Endometrial microvascular endothelial cells (primary cell): ENCODE results near the gene BRD8. TPM values are rescaled to one million over a fixed set of nuclear protein-coding genes. Genes with fewer than 3 reads are reported as not detected.
"Not testable (repeated sequence)": the region's sequence is repeated elsewhere in the genome, so short reads cannot be mapped to it uniquely, and the experiment has no call there.

ENCODE experiments used
- in situ Hi-C: cut with HindIII; loops from 2 replicates; pipeline ENCODE4 v1.10.0; 2017; ENCODE audit warnings: low sequenced_read_pairs, low pct_unique_long_range_greater_than_20kb; ENCODE audit errors: inconsistent ontology term
- total RNA-seq: library from RNA; depleted of rRNA; stranded (reverse); fragments of >200 nt; gene quantifications from one replicate; pipeline ENCODE4 v1.2.3, GENCODE V29; 2015; ENCODE audit errors: inconsistent ontology term

BRD8 gene, protein sequence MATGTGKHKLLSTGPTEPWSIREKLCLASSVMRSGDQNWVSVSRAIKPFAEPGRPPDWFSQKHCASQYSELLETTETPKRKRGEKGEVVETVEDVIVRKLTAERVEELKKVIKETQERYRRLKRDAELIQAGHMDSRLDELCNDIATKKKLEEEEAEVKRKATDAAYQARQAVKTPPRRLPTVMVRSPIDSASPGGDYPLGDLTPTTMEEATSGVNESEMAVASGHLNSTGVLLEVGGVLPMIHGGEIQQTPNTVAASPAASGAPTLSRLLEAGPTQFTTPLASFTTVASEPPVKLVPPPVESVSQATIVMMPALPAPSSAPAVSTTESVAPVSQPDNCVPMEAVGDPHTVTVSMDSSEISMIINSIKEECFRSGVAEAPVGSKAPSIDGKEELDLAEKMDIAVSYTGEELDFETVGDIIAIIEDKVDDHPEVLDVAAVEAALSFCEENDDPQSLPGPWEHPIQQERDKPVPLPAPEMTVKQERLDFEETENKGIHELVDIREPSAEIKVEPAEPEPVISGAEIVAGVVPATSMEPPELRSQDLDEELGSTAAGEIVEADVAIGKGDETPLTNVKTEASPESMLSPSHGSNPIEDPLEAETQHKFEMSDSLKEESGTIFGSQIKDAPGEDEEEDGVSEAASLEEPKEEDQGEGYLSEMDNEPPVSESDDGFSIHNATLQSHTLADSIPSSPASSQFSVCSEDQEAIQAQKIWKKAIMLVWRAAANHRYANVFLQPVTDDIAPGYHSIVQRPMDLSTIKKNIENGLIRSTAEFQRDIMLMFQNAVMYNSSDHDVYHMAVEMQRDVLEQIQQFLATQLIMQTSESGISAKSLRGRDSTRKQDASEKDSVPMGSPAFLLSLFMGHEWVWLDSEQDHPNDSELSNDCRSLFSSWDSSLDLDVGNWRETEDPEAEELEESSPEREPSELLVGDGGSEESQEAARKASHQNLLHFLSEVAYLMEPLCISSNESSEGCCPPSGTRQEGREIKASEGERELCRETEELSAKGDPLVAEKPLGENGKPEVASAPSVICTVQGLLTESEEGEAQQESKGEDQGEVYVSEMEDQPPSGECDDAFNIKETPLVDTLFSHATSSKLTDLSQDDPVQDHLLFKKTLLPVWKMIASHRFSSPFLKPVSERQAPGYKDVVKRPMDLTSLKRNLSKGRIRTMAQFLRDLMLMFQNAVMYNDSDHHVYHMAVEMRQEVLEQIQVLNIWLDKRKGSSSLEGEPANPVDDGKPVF
- 37.1 TPM for total RNA-seq

DNA sequence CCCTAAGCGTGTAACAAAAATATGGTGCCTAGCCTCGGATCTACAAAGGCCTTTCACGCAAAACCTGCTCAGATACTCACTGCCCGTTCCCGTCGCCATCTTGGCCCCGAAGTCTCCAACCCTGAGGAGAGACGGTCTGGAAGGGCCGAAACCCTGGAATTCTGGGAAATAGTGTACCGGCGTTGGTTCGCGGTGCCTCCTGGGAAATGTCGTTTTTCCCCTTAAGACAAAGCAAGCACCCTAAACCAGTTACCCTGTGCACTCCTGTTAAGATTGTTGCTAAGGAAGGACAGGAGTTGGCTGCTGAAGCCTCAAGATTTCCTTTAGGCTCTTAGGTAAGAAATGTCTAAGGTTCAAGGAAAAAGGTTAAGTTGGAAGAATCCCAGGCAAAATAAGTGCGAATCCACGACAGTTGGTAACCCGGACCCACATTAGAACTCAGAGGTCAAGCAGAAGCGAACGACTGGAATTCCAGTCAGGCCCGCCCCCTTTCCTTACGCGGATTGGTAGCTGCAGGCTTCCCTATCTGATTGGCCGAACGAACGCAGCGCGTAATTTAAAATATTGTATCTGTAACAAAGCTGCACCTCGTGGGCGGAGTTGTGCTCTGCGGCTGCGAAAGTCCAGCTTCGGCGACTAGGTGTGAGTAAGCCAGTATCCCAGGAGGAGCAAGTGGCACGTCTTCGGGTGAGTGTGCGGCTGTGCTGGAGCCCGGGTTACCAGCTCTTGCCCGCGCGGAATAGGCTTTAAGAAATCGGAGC is at the start of gene BRD8, which contains the start of gene KIF20A:
TSS of gene BRD8 (minus strand) at position 115 of the 761 bp plus-strand sequence. CDS start at position 99, 16 bp downstream.
TSS of gene KIF20A (plus strand) at position 597 of the 761 bp plus-strand sequence. CDS start 569 bp downstream, outside the sequence.
- in situ Hi-C loops: no loop called here

DNA sequence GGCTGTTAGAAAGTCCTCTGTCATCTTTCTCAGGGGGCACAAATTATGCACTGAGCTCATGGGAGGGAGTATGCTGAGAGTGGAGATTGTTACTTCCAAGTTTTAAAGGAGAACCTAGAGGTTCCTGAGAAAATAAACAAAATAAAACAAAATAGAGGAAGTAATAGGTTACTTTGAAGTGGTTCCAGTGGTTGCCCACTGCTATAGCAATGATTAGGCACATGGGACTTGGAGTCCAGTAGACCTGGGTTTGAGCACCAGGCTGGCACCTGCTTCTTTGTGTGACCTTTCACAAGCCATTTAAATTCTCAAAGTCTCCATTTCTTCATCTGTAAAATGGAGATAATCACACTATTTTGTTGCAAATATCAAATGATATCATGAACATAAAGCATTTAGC is 48.5 kb upstream of the BRD8 start:
- in situ Hi-C loops: no loop called here

DNA sequence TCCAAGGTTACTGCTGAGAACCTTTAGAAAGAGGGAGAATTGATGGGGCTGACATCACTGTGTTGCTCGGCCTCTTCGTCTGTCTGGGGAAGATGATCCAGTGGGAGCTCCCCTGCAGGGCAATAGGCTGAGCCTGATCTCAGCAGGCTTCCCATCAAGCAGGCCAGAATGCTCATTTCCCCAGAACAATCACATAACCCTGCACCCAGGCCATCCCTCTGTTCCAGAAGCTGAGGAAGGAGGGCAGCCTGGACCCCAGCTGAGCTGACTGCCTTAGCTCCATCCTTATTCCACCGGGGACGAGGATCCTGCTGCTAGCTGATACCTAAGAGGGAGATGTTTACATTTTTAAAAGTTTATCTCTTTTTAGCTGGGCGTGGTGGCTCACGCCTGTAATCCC is 46.3 kb upstream of the BRD8 start:
- in situ Hi-C loops: no loop called here

DNA sequence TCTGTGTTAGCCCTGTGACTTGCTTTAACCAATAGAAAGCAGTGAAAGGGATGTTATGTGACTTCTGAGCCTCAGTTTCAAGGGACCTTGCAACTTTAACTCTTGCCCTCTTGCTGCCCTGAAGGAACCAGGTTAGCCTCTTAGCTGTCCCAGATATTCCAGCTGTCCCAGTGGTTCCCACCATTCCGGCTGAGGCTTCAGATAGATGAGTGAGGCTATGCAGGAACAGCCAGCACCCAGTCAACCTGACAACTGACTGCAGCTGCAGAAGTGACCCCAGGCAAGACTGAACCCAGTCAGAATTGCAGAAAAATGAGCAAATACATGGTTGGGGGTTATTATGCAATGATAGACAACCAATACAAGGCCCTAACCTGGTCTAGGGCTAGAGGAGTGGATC is 45.1 kb upstream of the BRD8 start:
- in situ Hi-C loops: no loop called here

DNA sequence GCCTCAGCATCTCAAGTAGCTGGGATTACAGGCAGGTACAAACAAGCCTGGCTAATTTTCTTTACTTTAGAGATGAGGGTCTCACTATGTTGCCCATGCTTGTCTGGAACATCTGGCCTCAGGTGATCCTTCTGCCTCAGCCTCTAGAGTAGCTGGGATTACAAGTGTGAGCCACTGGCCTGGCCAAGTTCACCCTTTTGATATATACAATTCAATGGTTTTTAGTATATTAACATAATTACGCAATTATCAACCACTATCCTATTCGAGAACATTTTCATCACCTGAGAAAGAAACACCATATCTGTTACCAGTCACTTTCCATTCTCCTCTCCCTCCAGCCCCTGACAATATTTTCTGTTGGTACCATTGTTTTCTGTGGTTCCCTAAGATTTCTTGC is 38.4 kb upstream of the BRD8 start:
- in situ Hi-C loops: no loop called here

DNA sequence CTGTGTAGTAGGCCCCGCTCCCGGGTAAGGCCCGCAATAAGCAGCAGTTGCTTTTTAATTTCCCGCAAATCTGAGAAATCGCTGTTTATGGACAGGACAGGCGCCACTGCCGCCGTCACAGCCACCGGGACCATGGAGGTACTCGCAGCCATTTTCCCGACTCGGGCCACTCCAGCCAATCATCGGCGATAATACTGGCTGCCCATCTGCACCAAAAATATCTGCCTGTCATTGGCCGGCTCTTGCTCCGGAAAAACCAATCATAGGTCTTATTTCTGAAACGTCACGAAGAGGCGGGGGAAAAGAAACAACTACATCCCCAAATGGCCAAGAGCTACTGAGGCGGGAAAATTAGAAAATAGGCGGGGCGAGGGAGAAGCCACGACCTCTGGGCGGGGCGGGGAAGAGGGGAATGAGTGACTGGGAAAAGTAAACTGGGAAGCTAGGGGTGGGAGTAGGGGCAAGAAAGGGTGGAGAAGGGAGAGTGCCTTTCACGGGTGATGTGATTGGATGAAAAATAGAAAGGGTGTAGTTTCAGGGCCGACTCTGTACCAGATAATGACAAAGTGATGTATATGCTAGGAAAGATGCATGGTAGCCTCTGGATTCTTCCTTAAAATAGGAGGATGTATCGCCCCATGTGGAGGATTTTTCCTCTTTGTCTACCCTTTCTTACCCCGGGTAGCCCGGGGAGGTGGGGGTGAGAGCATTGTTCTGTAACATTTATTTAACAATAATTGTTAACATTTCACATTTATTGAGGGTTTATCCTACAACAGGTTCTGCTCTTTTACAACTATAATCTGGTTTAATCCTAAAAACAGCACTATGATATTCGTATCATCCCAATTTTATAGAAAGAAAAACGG is 35.0 kb upstream of the BRD8 start, which contains the start of gene CDC23:
TSS of gene CDC23 (minus strand) at position 163 of the 869 bp plus-strand sequence. CDS start at position 152, 11 bp downstream.
- in situ Hi-C loops: no loop called here

DNA sequence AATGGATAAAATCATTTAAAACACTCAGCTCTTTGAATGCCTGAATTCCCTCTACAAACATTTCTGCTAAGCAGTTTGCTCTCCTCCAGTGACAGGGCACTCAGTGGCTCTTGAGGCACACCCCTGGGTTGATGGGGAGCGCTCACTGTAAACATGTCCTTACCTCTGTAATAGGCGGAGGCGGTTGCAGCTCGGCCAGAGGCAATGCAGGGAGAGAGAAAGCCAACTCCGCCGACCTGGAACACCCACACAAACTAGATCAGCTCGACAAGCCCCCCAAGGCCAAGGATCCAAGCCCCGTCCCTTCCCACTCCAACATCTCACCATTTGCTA is 34.4 kb upstream of the BRD8 start:
- in situ Hi-C loops: no loop called here

DNA sequence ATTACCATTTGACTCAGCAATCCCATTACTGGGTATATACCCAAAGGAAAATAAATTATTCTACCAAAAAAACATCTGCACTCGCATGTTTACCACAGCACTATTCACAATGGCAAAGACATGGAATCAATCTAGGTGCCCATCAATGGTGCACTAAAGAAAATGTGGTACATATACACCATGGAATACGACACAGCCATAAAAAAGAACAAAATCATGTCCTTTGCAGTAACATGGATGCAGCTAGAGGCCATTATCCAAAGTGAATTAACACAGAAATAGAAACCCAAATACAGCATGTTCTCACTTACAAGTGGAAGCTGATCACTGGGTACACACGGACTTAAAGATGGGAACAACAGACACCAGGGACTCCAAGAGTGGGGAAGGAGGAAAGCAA is 32.6 kb upstream of the BRD8 start:
- in situ Hi-C loops: no loop called here

DNA sequence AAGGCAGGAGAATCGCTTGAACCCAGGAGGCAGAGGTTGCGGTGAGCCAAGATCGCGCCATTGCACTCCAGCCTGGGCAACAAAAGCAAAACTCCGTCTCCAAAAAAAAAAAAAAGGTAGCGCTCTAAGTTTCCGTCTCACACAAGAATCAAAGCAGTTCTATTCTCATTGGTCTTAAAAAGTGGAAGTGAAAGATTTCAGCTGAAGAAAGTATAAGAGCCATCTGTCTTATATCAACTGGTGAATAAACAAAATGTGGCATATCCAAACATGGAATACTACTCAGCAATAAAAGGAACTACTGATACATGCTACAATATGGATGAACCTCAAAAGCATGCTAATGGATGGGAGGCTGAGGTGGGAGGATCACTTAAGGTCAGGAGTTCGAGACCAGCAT is 15.4 kb upstream of the BRD8 start:
- in situ Hi-C loops: not testable (repeated sequence)

DNA sequence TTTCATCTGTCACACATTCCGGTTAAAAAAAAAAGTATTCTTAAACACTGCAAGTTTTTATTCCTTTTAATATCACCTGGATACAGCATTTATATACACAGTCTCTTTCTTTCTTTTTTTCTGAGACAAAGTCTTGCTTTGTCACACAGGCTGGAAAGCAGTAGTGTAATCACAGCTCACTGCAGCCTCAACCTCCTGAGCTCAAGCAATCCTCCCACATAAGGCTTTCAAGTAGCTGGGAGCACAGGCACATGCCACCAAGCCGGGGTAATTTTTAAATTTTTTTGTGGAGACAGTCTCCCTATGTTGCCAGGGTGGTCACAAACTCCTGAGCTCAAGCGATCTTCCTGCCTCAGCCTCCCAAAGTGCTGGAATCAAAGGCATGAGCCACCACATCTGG is 14.4 kb upstream of the BRD8 start:
- in situ Hi-C loops: no loop called here

DNA sequence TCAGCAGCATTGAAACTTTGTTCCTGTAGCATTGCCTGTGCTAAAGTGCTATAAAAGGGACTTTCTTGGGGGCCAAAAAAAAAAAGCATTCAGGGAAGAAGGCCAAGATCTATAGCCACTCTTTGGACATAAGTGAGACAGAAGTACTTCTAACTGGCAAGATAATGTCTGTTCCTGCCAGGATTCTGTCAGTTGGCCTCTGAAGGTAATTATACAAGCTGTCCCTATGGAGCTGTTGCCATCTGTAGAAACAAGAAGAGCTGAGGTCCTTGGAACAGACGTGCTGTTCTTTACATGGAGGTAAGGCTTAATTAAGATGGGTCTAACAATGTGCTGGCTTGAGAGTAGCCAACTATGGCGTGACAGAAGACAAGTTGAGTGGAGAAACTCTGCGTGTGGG is 10.2 kb upstream of the BRD8 start:
- in situ Hi-C loops: no loop called here

DNA sequence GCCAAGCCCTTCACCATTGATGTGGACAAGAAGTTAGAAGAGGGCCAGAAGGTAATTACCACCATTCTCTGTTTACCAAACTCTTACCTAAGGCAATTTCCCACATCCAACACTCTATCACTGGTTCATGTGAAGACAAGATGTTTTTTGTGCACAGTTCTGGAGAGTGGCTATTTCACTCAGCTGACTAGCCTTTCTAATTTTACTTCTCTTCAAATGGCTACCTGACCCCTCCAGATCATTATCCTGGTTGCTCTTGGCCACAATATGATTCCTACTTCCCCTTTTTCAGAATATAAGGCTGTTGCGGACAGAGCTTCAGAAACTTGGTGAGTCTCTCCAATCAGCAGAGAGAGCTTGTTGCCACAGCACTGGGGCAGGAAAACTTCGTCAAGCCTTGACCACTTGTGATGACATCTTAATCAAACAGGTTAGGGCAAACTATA is 7.6 kb upstream of the BRD8 start:
- in situ Hi-C loops: no loop called here

DNA sequence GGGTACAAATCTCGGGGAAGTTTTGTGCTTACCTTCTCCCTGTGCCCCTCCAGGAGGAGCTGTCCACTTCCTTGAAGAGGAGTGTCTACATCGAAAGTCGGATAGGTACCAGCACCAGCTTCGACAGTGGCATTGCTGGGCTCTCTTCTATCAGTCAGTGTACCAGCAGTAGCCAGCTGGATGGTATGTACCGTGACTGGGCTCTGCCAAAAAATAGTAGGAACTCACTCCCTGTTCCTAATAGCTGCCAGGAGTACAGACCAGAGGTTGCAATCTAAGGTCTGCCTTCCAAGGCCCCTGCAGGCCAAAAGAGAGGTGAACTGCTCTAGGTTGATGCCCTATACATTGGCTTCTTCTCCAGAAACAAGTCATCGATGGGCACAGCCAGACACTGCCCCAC is 4.4 kb upstream of the BRD8 start:
- in situ Hi-C loops: no loop called here

DNA sequence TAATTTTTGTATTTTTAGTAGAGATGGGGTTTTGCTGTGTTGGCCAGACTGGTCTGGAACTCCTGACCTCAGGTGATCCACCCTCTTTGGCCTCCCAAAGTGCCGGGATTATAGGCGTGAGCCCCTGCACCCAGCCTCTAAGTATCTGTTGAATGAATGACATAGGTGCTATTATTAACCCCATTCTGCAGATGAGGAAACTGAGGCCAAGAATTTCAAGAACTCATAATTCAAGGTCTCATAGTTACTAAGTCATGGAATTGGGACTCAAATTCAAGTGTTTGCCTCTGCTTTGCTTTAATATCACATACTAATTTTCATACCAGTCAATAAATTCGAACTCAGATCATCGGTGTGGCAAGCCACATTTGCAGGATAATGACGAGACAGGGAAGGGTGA is 2.4 kb upstream of the BRD8 start:
- in situ Hi-C loops: no loop called here

DNA sequence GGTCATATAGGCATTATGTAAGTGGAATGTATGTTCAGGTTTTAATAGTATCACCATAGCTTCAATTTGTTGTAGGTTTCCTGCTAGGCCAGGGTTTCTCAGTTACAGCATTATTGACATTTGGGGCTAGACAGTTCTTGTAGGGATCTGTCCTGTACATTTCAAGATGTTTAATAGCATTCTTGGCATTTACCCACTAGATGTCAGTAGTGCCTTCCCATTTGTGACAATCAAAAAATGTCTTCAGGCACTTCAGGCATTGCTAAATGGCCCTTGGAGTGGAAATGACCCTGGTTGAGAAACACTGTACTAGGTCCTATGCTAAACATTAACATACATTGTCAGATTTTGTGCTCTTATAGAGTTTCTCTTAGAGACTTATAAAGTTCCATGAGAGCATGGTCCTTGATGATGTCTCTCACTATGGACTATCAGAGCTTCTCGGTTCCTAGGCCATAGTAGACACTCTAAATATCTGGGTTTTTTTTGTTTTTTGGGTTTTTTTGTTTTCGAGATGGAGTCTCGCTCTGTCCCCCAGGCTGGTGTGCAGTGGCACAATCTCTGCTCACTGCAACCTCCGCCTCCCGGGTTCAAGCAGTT is 1.9 kb upstream of the BRD8 start:
- in situ Hi-C loops: no loop called here

DNA sequence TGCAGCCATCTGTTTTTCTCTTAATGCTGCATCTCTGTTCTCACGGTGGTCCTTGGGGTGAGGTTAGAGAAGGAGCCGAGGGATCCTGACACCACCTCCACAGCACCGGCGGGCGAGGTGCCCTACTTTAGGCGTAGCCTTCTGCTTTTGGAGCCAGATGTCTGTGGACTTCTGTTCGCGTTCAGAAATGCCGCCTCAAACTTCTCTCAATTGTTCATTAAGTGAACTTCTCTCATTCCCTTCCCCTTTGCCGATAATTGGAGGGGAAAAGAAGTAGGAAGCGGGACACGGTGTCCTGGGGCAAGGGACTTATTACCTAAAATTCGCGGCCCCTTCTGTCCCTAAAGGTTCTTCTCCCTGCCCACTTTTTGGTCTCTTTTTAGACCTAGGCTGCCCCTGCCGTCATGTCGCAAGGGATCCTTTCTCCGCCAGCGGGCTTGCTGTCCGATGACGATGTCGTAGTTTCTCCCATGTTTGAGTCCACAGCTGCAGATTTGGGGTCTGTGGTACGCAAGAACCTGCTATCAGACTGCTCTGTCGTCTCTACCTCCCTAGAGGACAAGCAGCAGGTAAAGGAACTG is 937 bp upstream of the BRD8 start:
- in situ Hi-C loops: no loop called here

DNA sequence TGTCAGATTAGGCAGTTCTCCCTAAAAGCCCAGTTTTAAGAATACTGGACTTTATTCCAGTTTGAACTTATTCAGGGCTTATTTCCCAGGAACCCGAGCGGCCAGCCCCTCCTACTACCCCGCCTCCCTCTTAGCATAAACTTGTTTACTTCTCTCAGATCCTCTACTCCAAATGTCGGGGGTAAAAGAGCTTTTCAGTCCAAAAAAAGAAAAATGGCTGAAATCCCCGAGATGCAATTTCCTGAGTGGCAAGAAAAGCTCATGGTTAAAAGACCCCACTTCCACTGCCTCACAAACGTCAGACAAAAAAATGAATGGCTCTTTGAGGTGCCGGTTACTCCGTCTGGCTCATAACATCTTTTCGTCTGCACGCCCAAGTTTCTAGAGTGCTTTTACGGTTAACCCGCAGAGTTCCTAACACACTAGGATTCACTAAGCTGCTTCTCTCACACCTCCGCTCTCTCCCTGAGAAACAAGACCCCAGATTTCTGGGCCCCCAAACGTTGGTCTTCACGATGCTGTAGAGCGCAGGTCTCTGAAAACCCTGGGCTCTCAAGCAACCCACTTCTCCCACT is 402 bp downstream of the BRD8 start:
- in situ Hi-C loops: no loop called here
